DOHH2 (cell line): Measurements from ENCODE around the gene DSCAM.

Experiments used
- CTCF ChIP-seq: fragments of 200-600 bp; sonication (generic); IDR thresholded peaks from one replicate; pipeline ENCODE4 v1.5.1; 2014; ENCODE audit warnings: antibody characterized with exemption, mild to moderate bottlenecking, low read depth, low read length; ENCODE audit not compliant: poor library complexity, severe bottlenecking
- EZH2phosphoT487 ChIP-seq: fragments of 200-600 bp; sonication (generic); IDR thresholded peaks from 2 replicates; pipeline ENCODE4 v1.6.1; 2017; ENCODE audit warnings: borderline replicate concordance, mild to moderate bottlenecking, antibody characterized with exemption, low read length, moderate library complexity, mixed read lengths

DNA sequence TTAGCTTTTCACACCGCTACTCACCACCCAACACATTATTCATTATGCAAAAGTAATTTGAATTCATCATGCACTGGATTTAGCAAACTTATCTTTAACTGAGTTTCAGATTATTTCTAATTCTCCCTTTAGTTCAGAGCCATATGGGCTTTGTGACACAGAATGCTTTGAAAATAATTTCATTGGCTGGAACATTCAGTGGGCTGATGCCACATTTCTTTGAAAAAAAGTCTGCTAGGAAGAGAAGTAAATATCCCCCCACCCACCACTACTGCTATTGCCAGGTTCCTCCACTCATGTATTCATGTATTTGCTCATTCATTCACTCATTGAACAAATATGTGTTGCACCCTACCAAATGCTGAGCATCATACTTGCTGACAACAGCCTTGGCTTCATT is 280.5 kb downstream of the DSCAM start:
- TF ChIP-seq CTCF = no peak
- no peak for TF ChIP-seq EZH2phosphoT487
